Astrocyte of the hippocampus (primary cell): ENCODE results near the gene RAX.

ENCODE experiments used
- DNase-seq: peaks from one replicate; pipeline ENCODE4 v3.0.0; 2011; ENCODE audit warnings: low read depth, low spot score

Gene RAX

GRCh38 chr18:59246796-59247195 lies 26.5 kb downstream of the RAX start:
- DNase-seq: no peak

- DNase-seq: no peak
These were observed 30.3 kb downstream of the RAX start for GRCh38 chr18:59242906-59243305.

GRCh38 chr18:59239642-59240041 lies 33.6 kb downstream of the RAX start:
- DNase-seq: no peak

- no peak for DNase-seq
These were observed 34.9 kb downstream of the RAX start for GRCh38 chr18:59238385-59238784.

- DNase-seq: no peak
These were observed 40.2 kb downstream of the RAX start for GRCh38 chr18:59233017-59233410.

- DNase-seq: no peak
These were observed 40.8 kb downstream of the RAX start for GRCh38 chr18:59232309-59233016.

GRCh38 chr18:59231877-59232276 lies 41.4 kb downstream of the RAX start:
- no peak for DNase-seq

- DNase-seq: no peak
These were observed 42.1 kb downstream of the RAX start for GRCh38 chr18:59231114-59231513.

GRCh38 chr18:59229701-59230443 lies 43.4 kb downstream of the RAX start:
- no peak for DNase-seq

GRCh38 chr18:59229191-59229590 lies 44.1 kb downstream of the RAX start:
- DNase-seq: no peak

- DNase-seq: no peak
These were observed 44.9 kb downstream of the RAX start for GRCh38 chr18:59228351-59228750.

- no peak for DNase-seq
These were observed 50.9 kb downstream of the RAX start for GRCh38 chr18:59222341-59222740.

GRCh38 chr18:59220784-59221765 lies 52.2 kb downstream of the RAX start:
- peak; percentile 6 for DNase-seq

GRCh38 chr18:59220164-59220783 lies 53.0 kb downstream of the RAX start:
- DNase-seq: peak; percentile 16

- DNase-seq: no peak
These were observed 53.5 kb downstream of the RAX start, which contains the start of gene GRP for GRCh38 chr18:59219672-59220163. Gene GRP, plus strand, starts transcription at chr18:59220158. Its CDS starts 108 bp downstream, at chr18:59220266.

GRCh38 chr18:59218018-59218417 lies 55.2 kb downstream of the RAX start:
- DNase-seq: no peak
